ENCODE data around the gene HSF2BP.
A peak's percentile ranks its signal among the peaks of the same experiment; 100 is the strongest.

HSF2BP gene

DNA sequence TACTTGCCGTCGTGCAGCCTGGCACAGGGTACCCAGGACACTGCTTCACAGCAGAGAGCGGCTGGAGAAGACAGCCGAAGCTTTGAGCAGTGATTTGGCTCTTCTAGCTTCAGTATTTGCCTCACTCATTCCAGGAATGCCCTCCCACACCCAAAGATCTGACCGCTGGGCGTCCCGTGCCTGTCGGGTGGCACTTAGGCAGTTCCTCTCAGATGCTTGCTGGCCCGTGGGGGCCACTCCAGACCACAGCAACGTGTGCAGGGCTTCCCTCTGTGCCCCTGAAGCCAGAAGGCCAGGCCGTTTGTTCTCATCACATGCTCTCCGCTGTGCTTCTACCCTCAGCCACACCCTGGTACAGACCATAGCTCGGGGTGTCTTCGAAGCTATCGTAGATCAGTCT is 17.1 kb upstream of the HSF2BP start:
- H3K79me1 ChIP-seq (ENCODE audit: low read length) = no peaks in the 10 kb centered on the region
- no peak overlapping the region for H3K4ac ChIP-seq (ENCODE audit: low read depth, low read length)
- no peaks in the 10 kb centered on the region for H3K9me3 ChIP-seq (ENCODE audit: insufficient read depth, low read depth, low read length)
- no peaks in the 10 kb centered on the region for H3K27me3 ChIP-seq (ENCODE audit: insufficient read depth, low read length)
- no peak overlapping the region for H4K12ac ChIP-seq (ENCODE audit: low read depth, low read length)
- no peak overlapping the region for H3K4me3 ChIP-seq (ENCODE audit: low read depth, low read length)
- no CpG with 5 or more reads among the region's 15 CpGs for WGBS (ENCODE audit: extremely low coverage, insufficient coverage, insufficient read length)
- no peak overlapping the region for H3K27ac ChIP-seq (ENCODE audit: low read depth, low read length)
- H2BK12ac ChIP-seq (ENCODE audit: low read length) = no peak overlapping the region
- H3K4me2 ChIP-seq (ENCODE audit: low read length) = no peak overlapping the region
- no peak overlapping the region for H4K91ac ChIP-seq (ENCODE audit: low read depth, low read length)
- no peak overlapping the region for H2AK5ac ChIP-seq (ENCODE audit: low read length)
- H3K9ac ChIP-seq (ENCODE audit: low read length) = peak overlapping the region; percentile 5
- H3K4me1 ChIP-seq (ENCODE audit: control insufficient read depth in 1 of 2, insufficient read depth in 2 of 2, low read length in 2 of 2) = no peaks in the 10 kb centered on the region
- H4K8ac ChIP-seq (ENCODE audit: low read depth, low read length) = no peak overlapping the region
- H3K36me3 ChIP-seq (ENCODE audit: control insufficient read depth in 1 of 2, insufficient read depth in 2 of 2, low read length in 2 of 2) = peaks cover 23 to 29% of the 10 kb centered on the region in 2 experiments
- no peak overlapping the region for H3K23ac ChIP-seq (ENCODE audit: low read length)
- H2BK120ac ChIP-seq (ENCODE audit: insufficient read depth, low read length, poor library complexity) = no peak overlapping the region
- no peak overlapping the region for H3K18ac ChIP-seq (ENCODE audit: low read length)
- no peak overlapping the region for H2AFZ ChIP-seq (ENCODE audit: insufficient read depth, low read length, poor library complexity)
- H3K79me2 ChIP-seq (ENCODE audit: control insufficient read depth, insufficient read depth, low read length, poor library complexity) = no peaks in the 10 kb centered on the region
- no peak overlapping the region for H3K14ac ChIP-seq (ENCODE audit: low read length)
- H2BK5ac ChIP-seq (ENCODE audit: low read depth, low read length, poor library complexity) = no peak overlapping the region
- DNase-seq = no peak

DNA sequence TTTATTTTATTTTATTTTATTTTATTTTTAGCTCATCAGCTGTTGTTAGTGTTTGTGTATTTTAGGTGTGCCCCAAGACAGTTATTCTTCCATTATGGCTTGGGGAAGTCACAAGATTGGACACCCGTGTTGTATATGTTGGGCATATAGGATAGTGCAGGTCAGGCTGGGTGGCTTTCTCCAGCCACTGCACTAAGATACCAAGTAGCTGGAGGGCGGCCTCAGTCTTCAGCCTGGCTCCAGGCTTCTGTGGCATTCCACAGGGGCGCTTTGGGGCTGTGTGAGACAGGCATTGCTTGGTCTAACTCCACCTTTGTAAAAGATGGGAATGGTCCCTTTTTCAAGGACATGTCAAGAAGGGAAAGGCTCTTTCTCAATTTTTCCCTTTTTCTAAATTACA is 16.6 kb upstream of the HSF2BP start:
- Histone ChIP-seq H3K27ac (ENCODE audit: low read depth, low read length) (no peak overlapping the region), H2BK5ac (ENCODE audit: low read depth, low read length, poor library complexity) (no peak overlapping the region), H3K14ac (ENCODE audit: low read length) (no peak overlapping the region), H2BK120ac (ENCODE audit: insufficient read depth, low read length, poor library complexity) (no peak overlapping the region), H3K4ac (ENCODE audit: low read depth, low read length) (no peak overlapping the region), H2BK12ac (ENCODE audit: low read length) (no peak overlapping the region), H3K27me3 (ENCODE audit: insufficient read depth, low read length) (no peaks in the 10 kb centered on the region), H3K23ac (ENCODE audit: low read length) (no peak overlapping the region), H3K79me1 (ENCODE audit: low read length) (no peaks in the 10 kb centered on the region), H4K91ac (ENCODE audit: low read depth, low read length) (no peak overlapping the region), H3K36me3 (ENCODE audit: control insufficient read depth in 1 of 2, insufficient read depth in 2 of 2, low read length in 2 of 2) (peaks cover 24 to 31% of the 10 kb centered on the region in 2 experiments), H4K8ac (ENCODE audit: low read depth, low read length) (no peak overlapping the region), H4K12ac (ENCODE audit: low read depth, low read length) (no peak overlapping the region), H2AFZ (ENCODE audit: insufficient read depth, low read length, poor library complexity) (no peak overlapping the region), H3K4me1 (ENCODE audit: control insufficient read depth in 1 of 2, insufficient read depth in 2 of 2, low read length in 2 of 2) (no peaks in the 10 kb centered on the region), H3K18ac (ENCODE audit: low read length) (no peak overlapping the region), H2AK5ac (ENCODE audit: low read length) (no peak overlapping the region), H3K79me2 (ENCODE audit: control insufficient read depth, insufficient read depth, low read length, poor library complexity) (no peaks in the 10 kb centered on the region), H3K9ac (ENCODE audit: low read length) (no peak overlapping the region), H3K4me3 (ENCODE audit: low read depth, low read length) (no peak overlapping the region), H3K4me2 (ENCODE audit: low read length) (no peak overlapping the region), H3K9me3 (ENCODE audit: insufficient read depth, low read depth, low read length) (no peaks in the 10 kb centered on the region)
- DNase-seq = no peak
- WGBS (ENCODE audit: extremely low coverage, insufficient coverage, insufficient read length) = no CpG with 5 or more reads among the region's 3 CpGs

DNA sequence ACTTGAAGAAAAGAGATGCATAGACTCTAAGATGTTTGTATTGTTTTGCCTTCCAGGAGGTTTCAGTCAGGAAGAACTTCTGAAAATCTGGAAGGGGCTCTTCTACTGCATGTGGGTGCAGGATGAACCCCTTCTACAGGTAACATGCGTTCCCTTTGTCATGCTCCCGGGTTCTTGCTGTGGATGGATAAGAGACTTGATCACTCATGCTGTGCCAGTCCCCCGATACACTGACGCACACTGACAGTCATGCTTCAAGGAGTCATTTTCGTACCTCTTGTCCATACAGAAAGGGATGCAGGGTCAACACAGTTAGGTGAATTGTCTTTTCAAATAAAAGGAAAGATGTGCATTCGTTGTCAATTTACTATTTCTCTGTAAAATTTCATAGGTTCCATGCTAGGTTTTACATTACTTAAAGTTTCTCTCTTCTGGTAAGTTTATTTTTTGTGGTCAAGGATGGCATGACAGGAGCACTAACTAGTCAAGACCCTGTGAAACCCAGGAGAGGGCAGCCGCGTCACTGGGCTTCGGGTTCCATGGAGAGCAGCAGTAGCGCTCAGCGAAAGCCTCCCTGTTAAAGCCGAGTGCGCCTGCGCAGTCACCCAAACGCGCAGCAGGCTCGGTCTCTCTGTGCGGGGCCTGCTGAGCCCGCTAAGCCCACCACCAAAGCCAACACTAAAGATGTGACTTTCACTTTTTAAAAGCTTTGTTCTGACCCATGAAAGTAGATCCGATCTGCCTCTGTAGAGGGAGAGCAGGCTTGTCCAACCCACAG is 10.7 kb upstream of the HSF2BP start:
- no CpG with 5 or more reads among the region's 20 CpGs for WGBS (ENCODE audit: extremely low coverage, insufficient coverage, insufficient read length)
- no peaks in the 10 kb centered on the region for H3K79me2 ChIP-seq (ENCODE audit: control insufficient read depth, insufficient read depth, low read length, poor library complexity)

DNA sequence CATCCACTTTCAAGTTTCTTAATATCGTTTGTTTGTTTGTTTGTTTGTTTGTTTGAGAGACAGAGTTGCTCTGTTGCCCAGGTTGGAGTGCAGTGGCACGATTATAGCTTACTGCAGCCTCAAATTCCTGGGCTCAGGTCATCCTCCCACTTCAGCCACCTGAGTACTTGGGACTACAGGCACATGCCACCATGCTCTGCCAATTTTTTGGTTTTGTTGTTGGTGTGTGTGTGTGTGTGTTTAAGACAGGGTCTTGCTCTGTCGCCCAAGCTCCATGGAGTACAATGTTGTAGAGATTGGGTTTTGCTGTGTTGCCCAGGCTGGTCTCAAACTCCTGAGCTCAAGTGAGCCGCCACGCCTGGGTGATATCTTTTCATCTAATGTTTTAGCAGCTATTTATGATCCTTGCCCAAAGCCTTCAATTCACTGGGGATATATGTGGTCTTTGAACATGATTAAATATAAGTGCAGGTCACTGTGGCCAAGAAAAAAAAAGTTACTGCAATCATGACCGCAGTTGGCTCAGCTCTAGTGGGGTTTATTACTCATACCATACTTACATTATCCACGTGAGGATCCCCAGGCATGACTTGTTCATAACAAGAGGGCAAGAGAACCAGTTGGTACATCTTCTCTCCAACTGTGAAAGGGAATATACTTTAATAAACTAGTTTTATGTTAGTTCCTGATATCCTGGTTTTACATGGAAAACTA is 8.1 kb upstream of the HSF2BP start:
- Histone ChIP-seq H2BK120ac (ENCODE audit: insufficient read depth, low read length, poor library complexity) (no peak overlapping the region), H3K4me1 (ENCODE audit: control insufficient read depth in 1 of 2, insufficient read depth in 2 of 2, low read length in 2 of 2) (no peaks in the 10 kb centered on the region), H3K14ac (ENCODE audit: low read length) (no peak overlapping the region), H3K18ac (ENCODE audit: low read length) (no peak overlapping the region), H2AFZ (ENCODE audit: insufficient read depth, low read length, poor library complexity) (no peak overlapping the region), H3K4me3 (ENCODE audit: low read depth, low read length) (no peak overlapping the region), H2BK5ac (ENCODE audit: low read depth, low read length, poor library complexity) (no peak overlapping the region), H3K9me3 (ENCODE audit: insufficient read depth, low read depth, low read length) (peaks cover 1% of the 10 kb centered on the region), H3K4me2 (ENCODE audit: low read length) (no peak overlapping the region), H3K36me3 (ENCODE audit: control insufficient read depth in 1 of 2, insufficient read depth in 2 of 2, low read length in 2 of 2) (peaks cover 22 to 25% of the 10 kb centered on the region in 2 experiments), H3K23ac (ENCODE audit: low read length) (no peak overlapping the region), H3K27ac (ENCODE audit: low read depth, low read length) (no peak overlapping the region), H3K4ac (ENCODE audit: low read depth, low read length) (no peak overlapping the region), H2AK5ac (ENCODE audit: low read length) (no peak overlapping the region), H3K79me1 (ENCODE audit: low read length) (no peaks in the 10 kb centered on the region), H4K8ac (ENCODE audit: low read depth, low read length) (no peak overlapping the region), H3K79me2 (ENCODE audit: control insufficient read depth, insufficient read depth, low read length, poor library complexity) (no peaks in the 10 kb centered on the region), H4K91ac (ENCODE audit: low read depth, low read length) (no peak overlapping the region), H3K9ac (ENCODE audit: low read length) (no peak overlapping the region), H4K12ac (ENCODE audit: low read depth, low read length) (no peak overlapping the region), H2BK12ac (ENCODE audit: low read length) (no peak overlapping the region), H3K27me3 (ENCODE audit: insufficient read depth, low read length) (no peaks in the 10 kb centered on the region)
- no peak for DNase-seq
- WGBS (ENCODE audit: extremely low coverage, insufficient coverage, insufficient read length) = no CpG with 5 or more reads among the region's 7 CpGs

More for the DNA sequence above, 10.7 kb upstream of the HSF2BP start:
- no peak overlapping the region for H2AK5ac ChIP-seq (ENCODE audit: low read length)
- no peak overlapping the region for H2BK12ac ChIP-seq (ENCODE audit: low read length)
- no peak overlapping the region for H4K8ac ChIP-seq (ENCODE audit: low read depth, low read length)
- H3K9ac ChIP-seq (ENCODE audit: low read length) = no peak overlapping the region
- H3K4me2 ChIP-seq (ENCODE audit: low read length) = no peak overlapping the region
- H3K27me3 ChIP-seq (ENCODE audit: insufficient read depth, low read length) = no peaks in the 10 kb centered on the region
- H3K4me3 ChIP-seq (ENCODE audit: low read depth, low read length) = no peak overlapping the region
- no peak overlapping the region for H4K91ac ChIP-seq (ENCODE audit: low read depth, low read length)
- no peaks in the 10 kb centered on the region for H3K4me1 ChIP-seq (ENCODE audit: control insufficient read depth in 1 of 2, insufficient read depth in 2 of 2, low read length in 2 of 2)
- DNase-seq = no peak
- no peak overlapping the region for H3K4ac ChIP-seq (ENCODE audit: low read depth, low read length)
- no peak overlapping the region for H3K23ac ChIP-seq (ENCODE audit: low read length)
- no peak overlapping the region for H4K12ac ChIP-seq (ENCODE audit: low read depth, low read length)
- H3K14ac ChIP-seq (ENCODE audit: low read length) = no peak overlapping the region
- H2BK5ac ChIP-seq (ENCODE audit: low read depth, low read length, poor library complexity) = no peak overlapping the region
- H3K27ac ChIP-seq (ENCODE audit: low read depth, low read length) = no peak overlapping the region
- peaks cover 16 to 22% of the 10 kb centered on the region in 2 experiments for H3K36me3 ChIP-seq (ENCODE audit: control insufficient read depth in 1 of 2, insufficient read depth in 2 of 2, low read length in 2 of 2)
- H2BK120ac ChIP-seq (ENCODE audit: insufficient read depth, low read length, poor library complexity) = no peak overlapping the region
- H2AFZ ChIP-seq (ENCODE audit: insufficient read depth, low read length, poor library complexity) = no peak overlapping the region
- H3K79me1 ChIP-seq (ENCODE audit: low read length) = no peaks in the 10 kb centered on the region
- H3K18ac ChIP-seq (ENCODE audit: low read length) = no peak overlapping the region
- H3K9me3 ChIP-seq (ENCODE audit: insufficient read depth, low read depth, low read length) = peaks cover 1% of the 10 kb centered on the region
